ENCODE results near the gene CRISPLD2. TPM values are rescaled to one million over a fixed set of nuclear protein-coding genes. Genes with fewer than 3 reads are reported as not detected.

The CRISPLD2 gene
- total RNA-seq, 1 donor from 2014 or later, result 34.9 TPM

- no peak overlapping the region for H3K27ac ChIP-seq
- intact Hi-C loops (cut with DNase I), result no loop called here
- peaks cover 11% of the 10 kb centered on the region for H3K36me3 ChIP-seq
- H3K9me3 ChIP-seq, result no peaks in the 10 kb centered on the region
- peaks cover 13% of the 10 kb centered on the region for H3K4me1 ChIP-seq
- no peak for DNase-seq
- no peak overlapping the region for H3K4me3 ChIP-seq
- no peak for ATAC-seq
- no peak for TF ChIP-seq CTCF (IDR thresholded peaks at IDR 0.05)
- no peaks in the 10 kb centered on the region for H3K27me3 ChIP-seq (ENCODE audit: low read depth)
Observed at GRCh38 chr16:84899414-84899813, 79.6 kb downstream of the CRISPLD2 start.

GRCh38 chr16:84905965-84906460 lies 86.2 kb downstream of the CRISPLD2 start:
- intact Hi-C loops (cut with DNase I), result no loop called here
- no peak for TF ChIP-seq CTCF (IDR thresholded peaks at IDR 0.05)
- peaks cover 18% of the 10 kb centered on the region for H3K4me1 ChIP-seq

GRCh38 chr16:84907051-84907450 lies 87.3 kb downstream of the CRISPLD2 start:
- intact Hi-C loops (cut with DNase I), result no loop called here
- Histone ChIP-seq H3K36me3 (peaks cover 18% of the 10 kb centered on the region), H3K27ac (peak overlapping the region; percentile 46), H3K27me3 (ENCODE audit: low read depth) (no peaks in the 10 kb centered on the region), H3K4me1 (peaks cover 28% of the 10 kb centered on the region), H3K9me3 (no peaks in the 10 kb centered on the region), H3K4me3 (no peak overlapping the region)
- ATAC-seq (no peak), DNase-seq (no peak)
- TF ChIP-seq CTCF (IDR thresholded peaks at IDR 0.05), result no peak

More at GRCh38 chr16:84905965-84906460, 86.2 kb downstream of the CRISPLD2 start:
- Histone ChIP-seq H3K4me3 (no peak overlapping the region), H3K27ac (no peak overlapping the region), H3K36me3 (peaks cover 18% of the 10 kb centered on the region), H3K27me3 (ENCODE audit: low read depth) (no peaks in the 10 kb centered on the region), H3K9me3 (no peaks in the 10 kb centered on the region)
- DNase-seq (no peak), ATAC-seq (no peak)

GRCh38 chr16:84907575-84907974 lies 87.8 kb downstream of the CRISPLD2 start:
- H3K27me3 ChIP-seq (ENCODE audit: low read depth), result no peaks in the 10 kb centered on the region
- DNase-seq, result no peak
- peak; percentile 10 to 40 for ATAC-seq
- peak overlapping the region; percentile 46 for H3K27ac ChIP-seq
- peaks cover 18% of the 10 kb centered on the region for H3K36me3 ChIP-seq
- TF ChIP-seq CTCF (IDR thresholded peaks at IDR 0.05), result no peak
- no peaks in the 10 kb centered on the region for H3K9me3 ChIP-seq
- intact Hi-C loops (cut with DNase I), result no loop called here
- no peak overlapping the region for H3K4me3 ChIP-seq
- H3K4me1 ChIP-seq, result peaks cover 34% of the 10 kb centered on the region

- no peak for TF ChIP-seq CTCF (IDR thresholded peaks at IDR 0.05)
- H3K27me3 ChIP-seq (ENCODE audit: low read depth), result no peaks in the 10 kb centered on the region
- no peak for ATAC-seq
- peaks cover 43% of the 10 kb centered on the region for H3K4me1 ChIP-seq
- no peak for DNase-seq
- H3K4me3 ChIP-seq, result no peak overlapping the region
- intact Hi-C loops (cut with DNase I), result no loop called here
- no peak overlapping the region for H3K27ac ChIP-seq
- H3K9me3 ChIP-seq, result no peaks in the 10 kb centered on the region
- peaks cover 6% of the 10 kb centered on the region for H3K36me3 ChIP-seq
Observed at GRCh38 chr16:84909476-84910085, 89.8 kb downstream of the CRISPLD2 start.
